SK-N-SH (cell line): ENCODE results near the gene TNFSF13.

ENCODE experiments used
- CTCF ChIP-seq: fragments of 200-600 bp; sonication (generic); IDR thresholded peaks from 2 replicates; pipeline ENCODE4 v1.6.1; 2017; ENCODE audit warnings: antibody characterized with exemption, mild to moderate bottlenecking, moderate library complexity
- MEF2A ChIP-seq: IDR thresholded peaks from 2 replicates; pipeline ENCODE4 v1.4.0; 2012; ENCODE audit warnings: low read depth, borderline replicate concordance
- PBX3 ChIP-seq: IDR thresholded peaks from 2 replicates; pipeline ENCODE4; 2012
- TAF1 ChIP-seq: IDR thresholded peaks from 2 replicates; pipeline ENCODE4 v1.6.1; 2012; ENCODE audit warnings: low read depth, mild to moderate bottlenecking, low read length, moderate library complexity, borderline replicate concordance

- TF ChIP-seq CTCF (peak; percentile 33; the same call in 1 of the 2 replicates), PBX3 (no peak), TAF1 (no peak), MEF2A (no peak)
These were observed 1.9 kb downstream of the TNFSF13 start for GRCh38 chr17:7560172-7561027.
